NCI-H2107 treated with DMSO at 0.1 percent for 48 hours (cell line): ENCODE results near the gene NEK5.

Source experiments
- DNase-seq: peaks from one replicate; lab custom pipeline; 2025; ENCODE audit not compliant: unreplicated experiment; lab: John Stamatoyannopoulos, UW

Gene NEK5

DNA sequence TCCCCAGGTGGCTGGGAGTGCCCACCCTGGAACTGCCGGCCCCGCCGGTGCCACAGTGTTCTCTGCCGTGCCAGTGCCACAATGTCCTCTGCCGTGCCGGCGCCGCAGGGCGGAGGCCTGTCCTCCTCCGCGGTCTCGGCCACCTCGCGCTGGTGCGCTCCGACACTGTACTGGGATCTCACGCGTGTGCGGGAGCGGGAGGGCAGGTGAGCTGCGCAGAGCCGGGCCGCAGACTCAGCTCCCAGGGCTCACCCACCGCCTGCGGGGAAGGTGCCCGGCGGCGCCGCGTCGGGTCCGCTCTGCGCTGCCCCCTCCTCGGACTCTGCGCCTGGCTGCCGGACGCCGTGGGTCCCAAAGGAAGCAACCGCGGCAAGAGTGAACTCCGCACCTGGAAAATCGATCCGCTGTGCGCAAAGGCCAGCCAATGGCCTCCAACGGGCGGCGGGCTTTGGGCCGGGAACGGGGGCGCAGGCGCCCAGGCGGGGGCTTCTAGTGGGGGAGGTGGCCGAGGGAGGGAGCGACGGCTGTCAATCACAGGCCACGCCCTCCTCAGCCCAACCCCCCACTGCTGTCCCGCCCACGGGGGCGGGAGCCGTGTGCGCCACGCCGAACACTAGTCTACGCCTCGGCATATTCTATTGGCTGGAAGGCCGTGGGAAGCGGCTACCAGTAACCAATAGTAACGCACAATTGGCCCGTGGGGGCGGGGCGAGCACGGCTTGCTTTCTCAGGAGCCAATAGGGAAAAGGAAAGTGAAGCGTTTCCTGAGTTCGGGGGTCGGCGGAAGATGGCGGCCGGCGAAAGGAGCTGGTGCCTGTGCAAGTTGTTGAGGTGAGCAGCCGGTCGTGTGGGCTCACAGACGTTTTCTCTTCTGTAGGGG, 117.0 kb downstream of the NEK5 start, which contains the start of gene ALG11:
ALG11 (plus strand) TSS at position 767 of the 880 bp plus-strand sequence; CDS start at position 788, 21 bp downstream.
- peak; percentile 88 for DNase-seq

DNA sequence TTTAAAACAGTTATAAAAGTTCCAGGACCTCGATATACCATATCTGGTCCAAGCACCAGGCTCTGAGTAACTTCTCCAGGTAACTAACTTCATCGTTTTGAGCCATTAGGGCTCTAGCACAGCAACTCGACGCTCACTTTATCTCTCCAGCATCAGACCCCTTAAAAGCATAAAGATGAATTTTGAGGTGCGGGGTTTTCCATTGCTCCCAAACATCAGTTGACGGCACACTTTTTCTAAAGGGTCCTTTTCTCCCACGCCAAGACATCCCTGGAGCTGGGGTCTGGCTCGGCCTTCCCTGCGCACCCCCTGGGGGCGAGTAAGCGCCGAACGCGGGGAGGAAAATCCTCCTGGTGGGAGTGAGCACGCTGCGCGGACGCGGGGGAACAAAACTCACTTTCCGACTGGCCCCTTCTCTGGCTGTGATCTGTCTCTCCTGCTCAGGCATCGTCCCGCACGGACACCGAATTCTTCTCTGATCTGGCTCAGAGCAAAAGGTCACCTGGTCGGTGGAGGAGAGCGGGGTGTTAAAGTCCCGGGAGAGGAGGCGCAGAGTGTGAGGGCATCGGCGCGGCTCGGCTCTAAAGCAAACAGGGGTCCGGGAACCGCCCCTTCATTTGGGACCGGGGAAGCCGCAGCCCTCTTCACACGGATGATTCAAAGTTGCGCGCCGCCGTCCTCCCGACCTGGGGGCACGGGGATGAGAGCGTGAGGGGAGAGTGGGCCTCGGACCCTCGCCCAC, 117.8 kb downstream of the NEK5 start, which contains the start of gene ATP7B:
ATP7B (minus strand) TSS at position 561 of the 742 bp plus-strand sequence; CDS start at position 448, 113 bp downstream.
- no peak for DNase-seq

DNA sequence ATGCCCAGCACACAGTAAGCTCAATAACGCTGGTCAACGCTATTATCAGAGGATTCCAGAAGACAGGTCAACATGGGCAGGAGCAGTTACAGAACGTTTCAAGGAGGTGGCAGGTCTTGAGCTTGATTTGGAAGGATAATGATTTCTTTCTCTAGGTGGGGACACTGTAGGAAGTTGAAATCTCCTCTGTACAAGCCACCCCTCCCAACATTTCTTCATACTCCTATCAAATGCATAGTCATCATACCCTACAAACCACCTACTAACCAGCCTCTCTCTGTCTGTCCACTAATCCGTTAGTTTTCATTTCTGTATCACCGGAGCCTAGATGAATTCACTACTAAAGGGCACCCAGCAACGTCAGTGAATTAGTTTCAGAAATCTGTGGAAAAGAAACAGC, 118.9 kb downstream of the NEK5 start:
- no peak for DNase-seq

DNA sequence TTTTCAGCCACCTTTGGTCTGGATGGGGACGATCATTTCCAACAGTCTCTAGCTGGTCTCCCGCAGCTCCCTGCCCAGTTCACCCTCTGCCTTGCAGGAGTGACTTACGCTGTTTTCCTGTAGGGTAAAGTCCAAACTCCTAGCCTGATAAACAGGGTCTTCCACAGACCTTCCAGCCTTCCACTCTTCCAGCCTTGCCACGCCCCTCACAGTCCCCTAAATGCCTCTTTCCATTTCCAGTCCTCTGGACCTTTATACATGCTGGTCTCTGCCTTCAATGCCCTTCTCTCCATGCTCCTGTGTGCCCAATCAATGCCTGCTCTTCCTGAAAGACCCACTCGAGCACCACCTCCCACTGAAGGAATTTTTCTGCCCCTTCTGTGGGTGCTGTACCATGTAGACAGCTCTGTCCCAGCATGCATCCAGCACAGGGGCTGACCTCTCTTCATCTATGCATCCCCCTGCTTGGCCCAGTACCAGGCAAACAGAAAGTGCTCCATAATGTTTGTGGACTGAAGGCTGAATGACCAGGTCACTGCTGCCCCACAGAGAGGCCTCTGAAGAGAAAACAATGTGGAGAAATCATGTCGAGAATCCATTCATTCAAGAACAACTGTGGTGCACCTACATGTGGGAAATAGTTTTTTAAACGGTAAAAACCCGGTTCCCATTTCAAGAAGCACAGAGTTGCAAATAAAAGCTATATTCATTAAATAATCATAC, 122.2 kb downstream of the NEK5 start:
- DNase-seq: no peak

DNA sequence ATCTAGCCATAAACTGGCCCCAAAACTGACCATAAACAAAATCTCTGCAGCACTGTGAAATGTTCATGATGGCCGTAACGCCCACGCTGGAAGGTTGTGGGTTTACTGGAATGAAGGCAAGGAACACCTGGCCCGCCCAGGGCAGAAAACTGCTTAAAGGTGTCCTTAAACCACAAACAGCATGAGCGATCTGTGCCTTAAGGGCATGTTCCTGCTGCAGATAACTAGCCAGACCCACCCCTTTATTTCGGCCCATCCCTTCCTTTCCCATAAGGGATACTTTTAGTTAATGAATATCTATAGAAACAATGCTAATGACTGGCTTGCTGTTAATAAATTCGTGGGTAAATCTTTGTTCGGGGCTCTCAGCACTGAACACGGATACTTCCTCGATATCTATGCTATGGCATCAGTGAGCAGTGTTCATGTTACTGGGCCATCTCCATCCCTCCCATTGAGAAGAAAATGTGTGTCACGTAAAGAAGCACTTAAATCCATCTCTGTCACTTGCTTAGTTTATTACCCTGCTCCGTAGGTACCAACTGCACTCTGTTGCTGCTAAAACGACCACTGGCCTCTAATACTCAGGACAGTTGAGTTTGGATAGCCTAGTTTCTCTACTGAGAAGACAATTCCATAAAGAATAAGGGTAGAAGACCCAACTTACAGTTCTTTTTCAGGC, 122.9 kb downstream of the NEK5 start:
- DNase-seq: no peak

DNA sequence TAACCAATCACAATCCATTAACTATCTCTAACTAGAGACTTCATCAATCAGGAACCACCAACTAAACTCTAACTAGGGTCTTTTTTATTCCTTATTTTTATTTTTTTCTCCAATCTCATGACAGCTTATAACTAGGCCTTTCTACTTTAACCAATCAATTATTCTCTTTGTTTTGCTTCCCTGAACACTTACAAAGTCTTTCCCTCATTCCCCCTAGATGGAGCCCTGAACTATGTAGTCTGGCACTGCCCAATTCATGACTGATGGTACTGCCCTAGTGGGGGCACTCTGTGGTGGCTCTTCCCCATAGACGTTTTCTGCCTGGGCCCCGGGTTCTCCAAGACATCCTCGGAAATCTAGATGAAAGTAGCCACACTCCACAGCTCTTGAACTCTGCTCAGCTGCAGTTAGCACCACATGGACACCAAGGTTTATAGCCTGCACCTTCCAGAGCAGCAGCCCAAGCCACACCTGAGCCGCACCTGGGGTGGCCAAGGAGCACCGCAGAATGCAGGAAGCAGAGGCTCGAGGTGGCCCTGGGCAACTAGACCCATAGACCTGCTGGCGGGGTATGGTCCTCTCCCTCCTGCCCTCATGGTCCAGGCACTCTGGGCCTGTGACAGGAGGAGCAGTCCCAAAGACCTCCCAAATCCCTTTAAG, 124.2 kb downstream of the NEK5 start:
- DNase-seq: no peak

DNA sequence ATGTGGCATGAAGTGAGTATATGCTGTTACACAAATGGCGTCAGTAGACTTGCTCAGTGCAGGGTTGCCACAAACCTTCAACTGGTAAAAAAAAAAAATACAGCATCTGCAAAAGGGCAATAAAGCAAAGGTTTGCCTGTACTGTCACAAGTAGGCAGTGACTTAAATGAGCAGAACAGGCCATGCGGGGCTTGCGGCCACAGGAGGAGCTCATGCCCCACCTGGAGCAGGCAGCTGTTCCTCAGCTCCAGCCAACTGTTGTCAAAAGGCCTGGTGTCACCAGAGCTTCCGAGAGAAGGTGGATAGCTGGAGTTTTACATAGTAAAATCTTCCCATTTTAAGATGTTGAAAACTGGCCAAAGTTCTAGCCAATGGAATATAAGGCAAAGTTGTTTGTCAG, 125.3 kb downstream of the NEK5 start:
- peak; percentile 15 for DNase-seq

DNA sequence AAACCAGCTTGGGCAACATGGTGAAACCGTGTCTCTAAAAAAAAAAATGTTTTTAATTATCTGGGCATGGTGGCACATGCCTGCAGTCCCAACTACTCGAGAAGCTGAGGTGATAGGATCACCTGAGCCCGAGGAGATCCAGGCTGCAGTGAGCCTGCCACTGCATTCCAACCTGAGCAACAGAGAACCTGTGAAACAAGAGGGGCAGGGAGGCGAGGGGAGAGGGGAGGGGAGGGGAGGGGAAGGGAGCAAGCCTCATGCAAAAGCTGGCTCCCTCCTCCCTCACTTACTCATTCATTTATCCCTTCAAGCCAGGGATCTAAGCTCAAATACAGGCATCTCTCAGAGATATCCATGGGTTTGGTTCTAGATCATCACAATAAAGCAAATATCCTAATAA, 126.5 kb downstream of the NEK5 start:
- no peak for DNase-seq

DNA sequence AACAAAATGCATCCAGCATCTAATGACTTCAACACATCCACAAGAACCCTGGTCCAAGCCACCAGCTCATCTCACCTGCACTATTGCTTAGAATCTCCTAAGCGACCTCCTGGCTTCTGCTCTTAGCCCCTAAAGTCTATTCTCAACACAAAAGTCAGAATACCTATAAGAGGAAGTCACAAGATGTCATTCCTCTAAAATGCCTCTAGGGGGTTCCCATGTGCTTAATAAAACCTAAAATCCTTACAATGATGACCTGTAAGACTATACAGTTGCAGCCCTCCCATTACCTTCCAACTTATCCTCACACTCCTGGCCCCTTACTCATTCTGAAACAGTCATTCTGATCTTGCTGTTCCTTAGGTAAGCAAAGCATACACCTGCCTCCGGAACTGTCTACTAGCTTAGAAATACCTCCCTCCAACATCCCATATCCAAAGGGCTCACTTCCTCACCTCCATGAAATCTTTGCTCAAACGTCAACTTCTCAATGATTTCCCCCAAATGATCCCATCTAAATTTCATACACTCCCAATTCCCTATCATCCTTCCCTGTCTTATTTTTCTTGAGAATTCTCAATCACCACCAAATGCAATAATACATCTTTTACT, 127.6 kb downstream of the NEK5 start:
- peak; percentile 49 for DNase-seq

DNA sequence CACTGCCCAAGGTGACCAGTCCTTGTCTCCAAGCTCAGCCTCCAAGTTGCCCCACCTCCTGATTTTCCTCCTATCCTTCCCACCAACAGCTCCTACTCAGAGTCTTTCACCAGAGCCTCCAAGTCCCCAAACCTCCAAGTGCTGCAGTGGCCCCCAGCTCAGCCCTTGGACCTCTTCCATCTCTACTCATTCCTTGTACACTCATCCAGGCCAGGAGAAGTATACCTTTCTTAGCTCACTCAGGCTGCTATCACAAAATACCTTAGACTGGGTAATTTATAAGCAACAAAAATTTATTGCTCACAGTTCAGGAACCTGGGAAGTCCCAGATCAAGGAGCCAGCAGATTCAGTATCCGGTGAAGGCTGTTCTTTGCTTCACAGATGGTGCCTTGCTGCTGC, 129.0 kb downstream of the NEK5 start:
- DNase-seq: no peak

DNA sequence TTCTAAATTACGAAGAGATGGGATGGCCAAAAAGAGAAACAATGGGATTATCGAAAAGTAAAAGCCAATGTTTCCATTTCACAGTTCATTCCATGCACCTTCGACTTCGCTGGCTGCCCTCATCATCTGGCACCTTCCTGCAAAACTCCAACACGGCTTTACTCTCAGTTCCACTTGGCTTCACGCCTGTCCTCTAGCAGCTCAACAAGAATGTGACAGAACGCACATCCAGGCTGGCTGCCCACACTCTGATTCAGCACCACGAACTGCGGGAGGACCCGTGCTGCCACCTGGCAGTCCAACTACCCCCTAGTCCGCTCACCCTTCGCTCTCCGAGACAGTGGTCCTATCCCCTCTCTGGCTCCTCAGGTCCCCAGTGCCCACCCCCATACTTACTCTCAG, 129.4 kb downstream of the NEK5 start:
- no peak for DNase-seq

DNA sequence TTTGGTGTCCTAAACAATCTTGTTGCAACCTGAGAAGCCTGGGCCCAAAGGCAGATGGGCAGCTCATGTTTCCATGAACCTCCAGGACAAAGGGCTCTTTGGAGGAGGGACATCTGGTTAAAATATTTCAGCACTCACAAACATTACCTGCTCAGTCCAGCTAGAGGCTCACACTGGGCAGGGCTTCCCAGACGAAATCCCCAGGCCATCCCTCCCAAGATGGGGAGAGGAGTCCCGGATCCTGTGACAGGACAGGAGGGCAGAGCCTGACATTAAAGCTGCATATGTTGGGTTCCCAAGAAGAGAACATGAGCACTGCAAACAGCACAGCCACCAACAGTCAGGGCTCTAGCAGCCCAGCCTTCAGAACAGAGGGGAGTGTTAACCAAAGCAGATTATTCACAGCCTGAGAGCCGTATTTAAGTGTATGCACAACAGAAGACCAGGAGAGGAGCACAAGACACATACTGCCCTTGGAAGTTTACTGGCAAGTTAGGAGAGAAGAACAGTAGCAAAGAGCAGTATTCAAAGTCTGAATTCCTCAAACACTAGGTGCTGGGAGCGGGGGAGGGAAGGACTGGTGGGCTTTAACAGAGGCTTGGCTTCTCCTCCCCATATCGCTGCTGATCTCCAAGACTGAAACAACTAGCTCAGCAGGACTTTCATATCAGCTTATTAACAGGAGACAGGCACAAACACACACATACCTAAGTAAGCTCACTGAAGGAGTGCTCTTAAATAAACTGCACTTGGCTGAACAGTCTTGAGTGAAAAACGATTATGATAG, 130.0 kb downstream of the NEK5 start:
- DNase-seq: peak; percentile 33

DNA sequence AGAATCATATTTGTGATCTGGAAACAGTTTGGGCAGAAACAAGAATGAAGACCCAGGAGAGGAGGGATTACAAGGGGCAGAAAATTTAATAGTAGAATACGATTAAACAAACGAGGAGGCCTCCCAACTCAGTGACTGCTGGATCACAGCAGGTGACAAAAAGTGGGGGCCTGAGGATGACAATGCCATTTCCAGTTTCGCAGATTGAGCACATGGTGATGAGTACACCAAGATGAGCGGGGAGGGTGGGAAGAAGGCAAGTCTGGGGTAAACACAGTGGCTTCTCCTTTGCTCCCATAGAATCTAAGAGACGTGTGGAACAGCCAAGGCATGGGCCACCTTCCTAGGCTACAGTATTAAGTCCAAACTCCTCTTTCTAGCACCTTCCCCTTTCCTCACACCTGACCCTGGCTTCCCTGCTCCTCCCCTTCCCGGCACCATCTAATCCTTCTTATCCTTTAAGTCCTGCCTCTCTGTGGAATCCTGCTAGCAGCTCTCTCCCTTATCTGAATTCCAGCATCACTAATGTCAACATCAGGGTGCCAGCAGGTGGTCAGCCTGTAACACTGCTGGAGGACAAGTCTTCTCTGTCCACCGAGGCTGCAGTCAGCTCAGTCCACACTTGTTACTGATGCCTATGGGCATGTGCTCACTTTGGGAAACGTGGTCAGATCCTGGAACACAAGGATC, 131.1 kb downstream of the NEK5 start:
- no peak for DNase-seq

DNA sequence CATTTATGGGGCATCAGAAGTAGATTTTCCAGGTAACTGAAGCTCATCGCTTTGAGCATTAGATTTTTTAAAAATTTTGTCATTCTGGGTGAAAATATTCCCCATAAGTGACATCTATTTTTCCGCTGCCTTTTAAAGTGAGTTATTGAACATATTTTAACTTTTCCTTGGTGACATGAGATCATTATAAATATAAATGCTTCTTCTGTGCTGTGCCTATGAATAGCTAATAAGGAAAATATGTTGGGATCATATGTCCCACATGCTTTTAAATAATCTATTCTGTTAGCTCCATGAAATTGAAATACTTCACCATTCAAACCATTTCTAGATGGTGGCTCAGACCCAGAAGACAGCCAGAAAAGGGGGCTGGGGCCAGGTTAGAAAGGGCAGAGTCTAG, 131.7 kb downstream of the NEK5 start:
- no peak for DNase-seq

DNA sequence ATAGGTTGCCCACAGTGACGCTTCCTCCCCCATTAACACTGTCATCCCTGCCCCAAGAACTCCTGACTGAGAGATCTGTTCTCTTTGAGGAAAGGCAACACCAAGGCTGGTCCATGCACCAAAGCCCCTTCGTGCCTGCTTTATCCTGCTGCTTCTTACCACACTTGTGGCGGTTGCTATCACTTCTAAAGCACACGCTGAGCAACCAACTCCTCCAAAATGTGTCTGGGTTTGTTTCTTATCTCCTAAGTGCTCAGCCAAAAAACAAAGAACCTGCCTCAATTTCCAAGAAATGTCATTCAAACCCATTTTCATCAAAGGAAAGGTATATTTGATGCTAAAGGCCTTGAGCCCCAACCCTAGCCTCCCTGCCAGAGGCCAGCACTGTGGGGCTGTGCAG, 132.2 kb downstream of the NEK5 start:
- DNase-seq: no peak

DNA sequence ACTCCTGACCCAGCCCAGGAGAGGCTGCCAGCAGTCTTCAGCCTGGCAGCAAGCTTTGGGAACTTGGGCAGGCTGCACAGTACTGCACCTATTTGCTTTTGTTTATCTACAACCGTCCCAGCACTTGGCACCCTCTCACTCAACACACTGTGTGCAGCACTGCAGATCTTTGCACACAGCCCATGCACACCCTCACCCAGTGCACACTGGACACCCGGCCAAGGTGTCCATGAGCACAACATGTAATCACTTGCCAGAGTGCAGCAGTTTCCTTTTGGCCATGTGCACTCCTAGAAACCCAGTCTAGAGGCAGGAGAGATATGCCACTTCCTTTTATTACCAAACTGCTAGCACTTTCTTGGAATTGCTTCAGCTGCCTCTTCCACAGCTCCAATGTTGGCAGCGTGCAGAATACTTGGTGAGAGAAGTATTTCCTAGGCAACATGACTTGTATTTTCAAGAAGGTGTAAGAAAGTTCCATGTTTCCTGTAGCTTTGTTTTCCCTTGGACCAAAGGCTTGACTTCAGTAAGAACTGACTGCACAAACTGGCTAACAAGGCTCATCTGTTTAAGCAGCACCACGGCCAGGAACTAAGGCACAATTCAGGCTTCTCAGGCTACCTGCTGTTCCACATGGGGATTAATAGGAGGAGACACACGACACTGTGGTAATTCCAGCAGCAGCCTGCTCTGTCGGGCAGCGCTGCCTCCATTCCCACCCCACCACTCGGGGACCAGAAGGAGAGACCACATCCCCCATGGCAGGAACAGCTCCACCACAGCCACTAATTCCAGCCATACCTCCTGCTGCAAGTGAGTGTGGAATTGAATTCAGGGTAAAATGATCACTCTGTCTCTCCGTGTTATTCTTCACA, 133.0 kb downstream of the NEK5 start:
- DNase-seq: peak; percentile 73

DNA sequence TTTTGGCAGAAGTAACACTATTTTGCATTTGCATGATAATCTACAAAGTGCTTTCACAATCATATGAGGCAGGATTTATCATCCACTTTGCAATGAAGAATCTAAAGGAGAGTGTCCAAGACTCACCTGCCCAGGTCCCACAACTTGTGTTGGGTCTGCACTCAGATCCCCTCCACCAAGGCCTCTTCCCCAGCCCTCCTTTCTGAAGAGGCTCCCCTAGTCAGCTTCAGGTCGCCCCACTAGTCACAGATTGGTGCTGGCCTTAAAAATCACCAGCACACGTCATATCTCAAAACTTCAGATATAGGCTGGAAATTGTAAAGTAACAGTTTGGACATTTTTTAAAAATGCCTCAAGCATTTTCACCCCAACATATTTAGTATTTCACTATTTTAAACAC, 135.2 kb downstream of the NEK5 start:
- DNase-seq: no peak
